ENCODE results near the gene TANK.

Gene TANK

DNA sequence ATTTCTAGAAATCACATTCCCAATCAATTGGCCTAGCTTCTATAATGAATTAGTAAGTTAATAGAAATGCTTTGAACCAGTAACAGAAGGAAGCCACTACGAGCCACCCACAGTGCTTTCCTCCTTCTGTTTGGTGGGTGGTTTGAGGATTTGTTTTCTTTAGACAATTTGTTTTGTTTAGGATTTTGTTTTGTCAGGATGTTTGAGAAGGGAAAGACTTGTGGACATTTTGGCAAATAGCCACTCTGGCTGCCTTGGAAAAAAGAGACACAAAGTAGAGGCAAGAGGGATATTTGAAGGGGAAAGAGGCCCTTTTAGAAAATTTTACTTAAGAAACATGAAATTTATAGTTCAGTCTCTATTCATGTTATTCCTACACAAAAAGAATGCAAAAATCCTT lies 47.7 kb downstream of the TANK start:
- in situ Hi-C loops (cut with MboI; ENCODE audit: low pct_unique_long_range_greater_than_20kb, low sequenced_read_pairs), result no loop called here
- no peak for DNase-seq

- in situ Hi-C loops (cut with MboI; ENCODE audit: low pct_unique_long_range_greater_than_20kb, low sequenced_read_pairs), result no loop called here
These were observed 48.4 kb downstream of the TANK start for GRCh38 chr2:161208527-161209139.

DNA sequence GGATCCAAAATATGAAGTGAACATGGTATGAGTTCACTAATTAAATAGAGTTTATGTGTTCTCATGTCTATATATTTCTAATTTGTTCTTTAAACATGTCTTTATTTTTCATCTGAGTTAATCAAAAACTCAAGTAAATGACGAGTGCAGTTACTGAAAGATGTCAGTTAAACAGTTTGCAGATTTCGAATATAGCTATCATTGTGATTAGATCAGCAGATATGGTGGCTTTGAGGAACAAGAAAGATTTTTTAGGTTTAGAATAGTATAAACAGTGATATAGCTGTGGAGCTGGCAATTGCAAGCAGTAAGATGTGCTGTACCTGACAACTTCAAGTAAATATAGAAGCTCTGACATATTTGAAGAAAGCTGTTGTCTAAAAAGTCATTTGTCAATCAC lies 49.7 kb downstream of the TANK start:
- DNase-seq, result no peak
- in situ Hi-C loops (cut with MboI; ENCODE audit: low pct_unique_long_range_greater_than_20kb, low sequenced_read_pairs), result no loop called here

More at GRCh38 chr2:161208527-161209139, 48.4 kb downstream of the TANK start:
- DNase-seq, result no peak

DNA sequence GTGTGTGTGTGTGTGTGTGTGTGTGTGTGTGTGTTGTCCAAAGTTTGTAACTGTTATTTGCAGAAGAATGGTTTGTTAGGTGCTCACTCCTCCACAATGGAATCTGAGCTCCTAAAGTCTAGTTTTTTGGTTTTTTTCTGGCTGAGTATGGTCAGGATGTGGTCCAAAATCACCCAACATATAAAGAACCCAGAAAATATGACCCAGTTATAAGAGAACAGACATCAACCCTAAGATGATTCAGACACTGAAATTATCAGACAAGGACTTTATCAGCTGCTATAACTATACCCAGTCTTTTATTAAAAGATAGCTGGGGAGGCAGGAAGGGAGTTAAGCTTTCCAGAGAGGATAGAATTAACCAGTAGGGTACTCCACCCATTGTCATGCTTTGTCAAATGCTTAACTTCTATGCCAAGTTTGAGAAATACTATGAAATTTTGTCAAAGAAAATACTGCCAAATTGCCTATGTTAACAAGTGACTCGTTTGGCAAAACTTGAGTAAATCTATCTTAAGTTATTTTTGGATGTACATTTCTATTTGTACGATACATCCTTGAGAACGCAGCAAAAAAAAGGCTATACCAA lies 57.5 kb downstream of the TANK start:
- in situ Hi-C loops (cut with MboI; ENCODE audit: low pct_unique_long_range_greater_than_20kb, low sequenced_read_pairs), result no loop called here
- DNase-seq, result no peak

- in situ Hi-C loops (cut with MboI; ENCODE audit: low pct_unique_long_range_greater_than_20kb, low sequenced_read_pairs), result no loop called here
- DNase-seq, result no peak
These were observed 59.0 kb downstream of the TANK start for GRCh38 chr2:161219211-161219610.

DNA sequence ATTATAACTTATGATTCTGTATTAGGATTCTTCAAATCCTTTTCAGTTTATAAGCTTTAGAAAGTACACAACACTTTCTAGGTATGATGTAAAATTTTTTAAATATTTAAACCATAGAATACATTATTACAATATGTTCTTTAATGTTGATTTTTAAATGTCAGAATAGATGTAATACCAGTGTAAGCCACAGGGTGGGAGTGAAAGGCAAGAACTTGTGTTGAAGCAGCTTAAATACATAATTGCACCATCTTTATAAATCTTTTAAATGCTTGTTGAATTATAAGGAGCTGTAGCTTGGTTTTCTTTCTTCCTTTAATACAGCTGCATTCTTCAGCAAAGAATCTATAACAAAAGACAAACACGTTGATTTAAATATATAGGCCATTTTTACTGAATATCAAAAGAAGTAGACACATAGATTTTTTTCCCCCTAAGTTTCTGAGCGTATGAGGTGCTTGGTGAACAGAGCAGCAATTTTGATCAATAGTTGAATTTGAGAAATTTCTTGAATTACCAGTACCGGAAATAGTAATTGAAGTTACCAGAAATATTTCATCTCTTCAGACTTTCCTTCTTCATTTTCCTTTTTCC lies 63.0 kb downstream of the TANK start:
- in situ Hi-C loops (cut with MboI; ENCODE audit: low pct_unique_long_range_greater_than_20kb, low sequenced_read_pairs), result no loop called here
- peak; percentile 41 for DNase-seq

DNA sequence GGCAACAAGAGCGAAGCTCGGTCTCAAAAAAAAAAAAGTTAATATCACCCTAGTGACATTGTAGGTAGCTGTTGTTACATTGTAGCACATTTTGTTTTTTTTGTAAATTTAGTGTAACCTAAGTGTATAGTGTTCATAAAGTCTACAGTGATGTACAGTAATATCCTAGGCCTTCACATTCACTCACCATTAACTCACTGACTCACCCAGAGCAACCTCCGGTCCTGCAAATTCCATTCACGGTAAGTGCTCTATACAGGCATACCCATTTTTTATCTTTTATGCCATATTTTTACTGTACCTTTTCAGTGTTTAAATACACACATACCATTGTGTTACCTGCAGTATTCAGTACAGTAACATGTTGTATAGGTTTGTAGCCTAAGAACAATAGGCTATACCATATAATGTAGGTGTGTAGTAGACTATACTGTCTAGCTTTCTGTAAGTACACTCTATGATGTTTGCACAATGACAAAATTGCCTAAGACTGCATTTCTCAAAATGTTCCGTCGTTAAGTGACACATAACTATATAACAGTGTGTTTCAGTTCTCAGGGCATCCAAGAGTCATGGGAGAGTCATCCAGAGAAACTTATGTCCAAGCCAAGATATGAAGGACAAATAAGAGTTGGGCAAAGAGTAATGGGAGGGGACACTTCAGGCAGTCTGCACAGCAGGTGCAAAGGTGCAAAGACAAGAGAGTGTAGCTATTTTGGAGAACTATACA lies 68.4 kb downstream of the TANK start:
- in situ Hi-C loops (cut with MboI; ENCODE audit: low pct_unique_long_range_greater_than_20kb, low sequenced_read_pairs), result no loop called here
- DNase-seq, result no peak

GRCh38 chr2:161230959-161231358 lies 70.7 kb downstream of the TANK start:
- DNase-seq, result no peak
- in situ Hi-C loops (cut with MboI; ENCODE audit: low pct_unique_long_range_greater_than_20kb, low sequenced_read_pairs), result no loop called here

DNA sequence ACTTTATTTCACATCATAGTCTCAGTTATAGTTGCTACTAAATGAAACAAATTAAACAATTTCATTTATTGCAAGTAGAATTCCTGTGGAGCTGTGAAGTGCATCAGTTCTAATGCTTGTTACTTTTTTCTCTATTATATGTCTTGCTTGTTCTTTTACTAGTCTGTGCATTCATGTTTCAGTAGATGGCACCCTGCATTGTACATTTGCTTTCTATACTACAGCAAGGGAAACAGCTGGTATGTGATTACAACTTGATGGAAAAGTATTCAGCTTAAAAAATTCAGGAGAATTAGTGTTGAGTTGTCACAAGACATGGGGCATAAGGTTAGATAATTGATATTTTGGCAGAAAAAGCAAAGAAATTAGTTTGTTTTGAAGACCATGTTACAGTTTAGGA lies 72.3 kb downstream of the TANK start:
- no peak for DNase-seq
- in situ Hi-C loops (cut with MboI; ENCODE audit: low pct_unique_long_range_greater_than_20kb, low sequenced_read_pairs), result no loop called here

DNA sequence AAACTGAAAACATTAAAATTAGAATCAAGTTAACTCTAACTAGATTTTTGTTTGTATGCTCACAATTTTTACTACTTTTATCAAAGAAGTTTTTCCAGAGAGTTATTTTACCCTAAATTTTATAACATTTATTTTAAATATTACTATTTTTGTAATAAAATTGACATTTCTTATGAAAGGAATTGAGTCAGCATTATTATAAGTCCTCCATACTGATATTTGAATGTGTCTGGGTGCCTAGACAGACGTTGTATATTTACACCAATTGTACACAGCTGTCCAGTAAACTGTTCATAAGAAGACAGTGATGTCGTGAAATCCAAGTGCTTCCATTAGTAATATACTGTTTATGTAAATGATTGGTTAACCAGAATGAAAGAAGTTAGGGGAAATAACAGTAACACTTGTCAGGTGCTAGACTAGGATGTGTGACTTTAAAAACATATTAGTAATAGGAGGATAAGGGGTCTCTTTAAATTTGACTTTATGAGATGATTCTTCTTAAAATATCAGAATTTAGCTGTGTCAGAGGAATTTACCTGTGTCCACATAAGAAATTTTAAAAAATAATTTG lies 73.7 kb downstream of the TANK start:
- in situ Hi-C loops (cut with MboI; ENCODE audit: low pct_unique_long_range_greater_than_20kb, low sequenced_read_pairs), result no loop called here
- no peak for DNase-seq

GRCh38 chr2:161234627-161235026 lies 74.4 kb downstream of the TANK start:
- no peak for DNase-seq
- in situ Hi-C loops (cut with MboI; ENCODE audit: low pct_unique_long_range_greater_than_20kb, low sequenced_read_pairs), result no loop called here

DNA sequence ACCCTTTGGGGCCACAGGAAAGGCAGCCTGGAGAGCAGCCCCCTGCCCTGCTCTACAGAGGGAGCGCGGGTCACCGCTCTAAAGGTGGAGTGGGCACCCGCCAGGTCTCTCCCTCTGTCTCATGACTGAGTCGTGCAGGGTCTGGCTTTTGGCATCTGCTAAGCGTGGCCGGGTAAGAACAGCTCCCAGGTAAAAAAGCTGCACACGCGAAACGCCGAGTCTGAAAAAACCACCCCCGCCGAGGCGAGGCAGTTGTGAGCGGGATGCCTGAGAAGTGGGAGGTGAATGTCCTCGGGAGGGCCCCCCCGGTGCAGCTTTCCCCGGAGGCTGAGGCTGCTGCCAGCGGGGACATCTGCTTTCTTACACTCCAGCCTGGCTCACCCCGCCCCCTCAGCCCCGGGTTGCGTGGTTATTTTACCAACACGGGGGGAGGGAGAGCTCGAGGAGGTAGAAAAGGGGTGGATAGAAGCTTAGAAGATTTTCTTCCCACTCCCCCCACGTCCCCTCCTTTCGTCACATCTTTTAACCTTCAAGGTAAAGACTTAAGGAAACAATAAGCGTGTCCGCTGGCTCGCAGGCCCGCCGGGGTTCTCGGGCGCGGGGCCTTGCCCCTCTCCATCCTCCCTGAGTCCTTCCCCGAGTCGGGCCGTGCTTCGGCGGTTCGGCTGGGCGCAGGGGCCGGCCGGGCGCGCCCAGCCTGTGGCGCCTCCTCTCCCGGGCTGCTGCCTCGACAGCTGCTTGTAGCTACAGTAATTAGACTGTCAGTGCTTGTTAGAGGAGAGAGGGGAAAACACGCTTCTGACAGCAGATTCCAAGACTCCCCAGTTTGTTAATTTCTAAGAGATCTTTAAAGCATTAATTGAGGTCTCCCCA lies 77.4 kb downstream of the TANK start:
- no peak for DNase-seq
- in situ Hi-C loops (cut with MboI; ENCODE audit: low pct_unique_long_range_greater_than_20kb, low sequenced_read_pairs), result no loop called here

DNA sequence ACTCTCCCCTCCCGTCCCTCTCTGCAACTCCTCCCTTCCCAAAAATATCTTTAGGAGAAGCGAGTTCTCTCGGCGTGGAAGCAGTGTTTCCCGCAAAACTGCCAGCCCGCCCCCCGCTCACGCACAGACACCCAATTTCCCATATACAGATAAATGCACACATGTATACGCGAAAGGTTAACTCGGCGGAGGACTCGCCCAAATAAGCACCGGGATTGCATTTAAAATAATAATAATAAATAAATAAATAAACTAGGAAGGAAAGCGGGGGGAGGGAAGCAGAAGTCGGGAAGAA lies 78.0 kb downstream of the TANK start:
- in situ Hi-C loops (cut with MboI; ENCODE audit: low pct_unique_long_range_greater_than_20kb, low sequenced_read_pairs), result no loop called here
- DNase-seq, result no peak

DNA sequence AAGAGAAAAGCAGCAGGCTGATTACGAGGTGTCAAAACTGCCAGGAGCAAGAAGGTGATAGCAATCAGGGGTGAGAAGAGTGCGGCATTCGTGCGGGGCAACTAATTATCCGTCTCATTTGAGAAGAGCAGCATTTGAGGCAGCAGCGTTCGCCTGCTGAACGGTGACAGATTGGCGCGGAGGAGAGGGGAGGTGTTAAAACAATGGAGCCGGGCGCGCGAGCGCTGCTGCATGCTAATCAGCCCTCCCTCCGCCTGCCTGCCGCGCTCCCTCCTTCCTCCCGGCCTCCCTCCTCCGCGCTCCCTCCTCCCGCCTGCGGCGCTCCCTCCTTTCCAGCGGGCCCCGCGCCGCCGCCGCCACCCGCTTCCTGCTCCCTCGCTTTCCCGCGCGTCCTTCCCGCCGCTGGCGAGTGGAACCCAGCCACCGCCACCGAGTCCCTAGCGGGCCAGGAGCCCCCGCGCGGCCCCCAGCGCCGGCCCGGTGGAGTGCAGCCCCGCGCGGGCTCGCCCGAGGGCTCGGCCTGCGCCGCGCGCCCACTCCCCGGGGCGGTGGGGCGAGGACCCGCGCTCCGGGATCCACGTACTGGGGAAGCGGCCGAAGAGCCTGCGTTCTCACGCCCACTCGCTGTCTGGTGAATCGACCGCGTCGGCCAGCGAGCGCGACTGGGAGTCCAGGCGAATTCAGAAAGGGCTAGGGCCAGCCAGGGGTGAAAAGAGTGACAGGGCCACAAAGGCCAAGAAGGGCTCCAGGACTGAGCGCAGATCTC lies 78.5 kb downstream of the TANK start:
- no peak for DNase-seq
- in situ Hi-C loops (cut with MboI; ENCODE audit: low pct_unique_long_range_greater_than_20kb, low sequenced_read_pairs), result no loop called here

DNA sequence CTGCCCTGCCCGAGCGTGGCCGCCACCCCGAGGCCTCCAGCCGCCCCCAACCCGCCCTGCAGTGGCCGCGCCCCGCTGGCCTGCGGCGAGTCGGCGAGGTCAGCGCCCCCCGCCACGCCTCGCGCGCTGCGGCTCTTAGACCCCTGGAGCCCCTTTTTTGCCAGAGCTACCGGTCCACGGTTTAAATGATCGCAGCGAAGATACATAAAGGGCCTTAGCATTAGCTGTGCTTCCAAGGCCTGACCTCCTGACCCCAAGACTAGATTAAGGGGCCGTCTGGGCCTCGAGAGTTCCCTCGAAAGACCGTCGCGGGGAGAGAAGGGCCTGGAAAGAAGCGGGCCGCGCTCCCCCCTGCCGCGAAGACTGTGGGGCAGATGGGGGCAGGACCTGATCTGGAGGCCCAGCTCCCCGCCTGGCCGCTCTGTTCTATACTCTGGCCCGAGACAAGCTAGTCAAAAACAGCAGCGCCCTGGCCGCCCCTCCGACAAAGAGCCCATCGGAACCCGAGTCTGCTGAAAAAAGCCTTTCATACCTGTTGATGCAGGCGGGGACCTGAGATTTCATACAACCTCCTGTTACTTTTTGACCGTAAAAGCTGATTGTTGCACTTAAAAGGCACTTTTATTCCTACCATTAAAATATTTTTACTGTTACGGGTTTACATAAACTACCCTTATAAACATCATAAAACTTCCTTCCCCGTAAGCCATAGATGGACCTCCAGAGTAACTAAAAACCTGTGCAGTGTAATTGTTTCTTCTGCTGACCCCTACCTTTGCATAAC lies 79.3 kb downstream of the TANK start:
- in situ Hi-C loops (cut with MboI; ENCODE audit: low pct_unique_long_range_greater_than_20kb, low sequenced_read_pairs), result no loop called here
- no peak for DNase-seq

DNA sequence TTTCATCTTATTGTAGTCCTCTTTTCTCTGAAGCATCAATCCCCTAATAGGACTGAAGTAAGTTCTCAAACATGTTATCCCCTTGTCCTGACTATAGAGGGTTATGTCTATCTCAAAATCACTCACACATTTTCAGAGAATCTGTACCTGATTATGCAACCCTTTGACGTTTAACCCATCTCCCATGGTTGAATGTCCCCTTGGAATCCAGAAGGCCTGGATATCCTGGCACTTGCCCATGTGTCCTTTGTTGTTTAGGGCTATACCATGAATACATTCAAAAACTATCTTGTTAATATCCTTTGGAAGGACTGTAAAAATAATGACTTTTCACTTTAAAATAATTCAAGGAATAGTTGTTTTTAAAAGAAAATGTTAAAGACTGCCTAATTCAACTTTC lies 81.7 kb downstream of the TANK start:
- no peak for DNase-seq
- in situ Hi-C loops (cut with MboI; ENCODE audit: low pct_unique_long_range_greater_than_20kb, low sequenced_read_pairs), result no loop called here

DNA sequence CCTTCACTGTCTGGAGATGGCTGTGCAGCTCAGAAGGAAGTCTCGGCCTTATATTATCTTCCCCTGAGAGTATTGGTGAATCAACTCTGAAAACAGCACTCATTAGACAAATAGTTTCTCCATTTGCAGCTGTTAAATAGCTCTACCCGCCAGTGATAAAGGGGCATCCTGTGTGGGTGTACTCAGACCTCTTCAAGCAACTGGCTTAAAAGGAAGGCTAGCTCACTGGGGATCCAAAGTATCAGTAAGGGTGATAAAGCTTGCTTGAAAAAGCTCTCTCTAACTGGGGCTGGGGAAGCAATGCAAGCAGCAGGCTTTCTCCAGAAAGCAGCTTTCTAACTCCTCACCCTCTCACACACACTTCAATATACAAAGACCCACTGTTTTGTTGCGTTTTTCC lies 83.1 kb downstream of the TANK start:
- in situ Hi-C loops (cut with MboI; ENCODE audit: low pct_unique_long_range_greater_than_20kb, low sequenced_read_pairs), result no loop called here
- DNase-seq, result no peak

DNA sequence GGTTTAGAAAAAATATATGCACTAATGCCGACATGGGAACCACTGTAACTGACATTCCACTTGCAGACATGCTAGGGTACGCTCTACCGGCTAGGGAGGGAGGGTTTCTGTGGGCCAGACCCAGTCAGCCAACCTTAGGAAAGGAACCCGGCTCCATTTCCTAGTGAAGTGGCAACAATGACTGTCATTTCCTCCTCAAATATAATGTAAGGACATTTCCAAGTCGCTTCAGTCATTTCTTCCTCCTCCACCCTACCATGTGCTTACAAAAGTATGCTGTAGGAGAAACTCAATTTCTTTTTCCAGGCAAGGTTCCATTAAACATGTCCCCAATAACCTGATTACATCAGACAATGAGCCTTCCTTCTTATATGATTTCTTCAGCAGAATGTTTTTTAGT lies 83.7 kb downstream of the TANK start:
- in situ Hi-C loops (cut with MboI; ENCODE audit: low pct_unique_long_range_greater_than_20kb, low sequenced_read_pairs), result no loop called here
- no peak for DNase-seq

Data from KBM-7 (cell line).